Mammary epithelial cell (primary cell): ENCODE results near the gene COA7.

Experiments used
- CTCF ChIP-seq, 2 donors: IDR thresholded peaks in 1 of 2; conservative IDR thresholded peaks in 1 of 2; 2 replicates each; pipeline ENCODE4 v1.5.1; 2011 to 2012; ENCODE audit warnings: inconsistent platforms in 2 of 2, low read length in 2 of 2, mild to moderate bottlenecking in 2 of 2, control low read depth in 1 of 2, low read depth in 1 of 2; ENCODE audit not compliant: insufficient read depth in 1 of 2; ENCODE audit errors: extremely low read depth in 1 of 2
- EZH2 ChIP-seq: IDR thresholded peaks from 2 replicates; pipeline ENCODE4 v1.6.1; 2012; ENCODE audit warnings: low read length, inconsistent platforms, borderline replicate concordance

- TF ChIP-seq CTCF (conservative IDR thresholded peaks at IDR 0.05 in 1 of 2, IDR thresholded peaks at IDR 0.05 in 1 of 2; ENCODE audit: extremely low read depth in 1 of 2, insufficient read depth in 1 of 2, low read depth in 1 of 2, low read length in 2 of 2) (no peak), EZH2 (no peak)
Measured at GRCh38 chr1:52672946-52673345, 25.2 kb downstream of the COA7 start.
